ENCODE results near the gene RTN4RL1. TPM values are rescaled to one million over a fixed set of nuclear protein-coding genes. Genes with fewer than 3 reads are reported as not detected.

RTN4RL1 gene
- total RNA-seq, 2 experiments from 2014 or later, result not detected

- POLR2A ChIA-PET, result no interaction called here
- intact Hi-C loops (cut with micrococcal nuclease; ENCODE audit: unreplicated experiment), result no loop called here
- TF ChIP-seq CTCF (conservative IDR thresholded peaks at IDR 0.05; ENCODE audit: low read length), result no peak
- TF ChIP-seq EZH2phosphoT487 (IDR thresholded peaks at IDR 0.05; ENCODE audit: borderline replicate concordance, low read depth, low read length), result no peak
- Histone ChIP-seq H3K79me2 (ENCODE audit: insufficient read depth, low read depth, low read length) (no peaks in the 10 kb centered on the region), H3K4me2 (ENCODE audit: low read length) (no peak overlapping the region), H3K9me3 (ENCODE audit: low read length) (no peaks in the 10 kb centered on the region), H3K4me3 (ENCODE audit: low read depth, low read length, poor library complexity, severe bottlenecking) (no peak overlapping the region), H2AFZ (ENCODE audit: low read length) (no peak overlapping the region), H3K36me3 (ENCODE audit: insufficient read depth, low read length) (no peaks in the 10 kb centered on the region), H3K27ac (ENCODE audit: low read depth, low read length, poor library complexity, severe bottlenecking) (no peak overlapping the region), H4K20me1 (ENCODE audit: insufficient read depth, low read length) (no peaks in the 10 kb centered on the region), H3K4me1 (ENCODE audit: insufficient read depth, low read length, poor library complexity, severe bottlenecking) (peaks cover 5% of the 10 kb centered on the region), H3K9me2 (ENCODE audit: insufficient read depth, low read length) (no peaks in the 10 kb centered on the region)
- CTCF ChIA-PET (ENCODE audit: unreplicated experiment), result no interaction called here
- BruUV-seq (replicated peaks), result no TSS peak
- no peak for DNase-seq (ENCODE audit: low spot score)
Observed at GRCh38 chr17:1978396-1978949, 46.7 kb downstream of the RTN4RL1 start.

GRCh38 chr17:1977583-1978395 lies 47.3 kb downstream of the RTN4RL1 start:
- ChIA-PET CTCF (ENCODE audit: unreplicated experiment) (no interaction called here), POLR2A (no interaction called here)
- no peak for TF ChIP-seq EZH2phosphoT487 (IDR thresholded peaks at IDR 0.05; ENCODE audit: borderline replicate concordance, low read depth, low read length)
- no peak for TF ChIP-seq CTCF (conservative IDR thresholded peaks at IDR 0.05; ENCODE audit: low read length)
- Histone ChIP-seq H3K4me1 (ENCODE audit: insufficient read depth, low read length, poor library complexity, severe bottlenecking) (peaks cover 5% of the 10 kb centered on the region), H4K20me1 (ENCODE audit: insufficient read depth, low read length) (no peaks in the 10 kb centered on the region), H3K4me2 (ENCODE audit: low read length) (no peak overlapping the region), H3K9me3 (ENCODE audit: low read length) (no peaks in the 10 kb centered on the region), H3K79me2 (ENCODE audit: insufficient read depth, low read depth, low read length) (no peaks in the 10 kb centered on the region), H3K36me3 (ENCODE audit: insufficient read depth, low read length) (no peaks in the 10 kb centered on the region), H3K4me3 (ENCODE audit: low read depth, low read length, poor library complexity, severe bottlenecking) (no peak overlapping the region), H2AFZ (ENCODE audit: low read length) (no peak overlapping the region), H3K27ac (ENCODE audit: low read depth, low read length, poor library complexity, severe bottlenecking) (no peak overlapping the region), H3K9me2 (ENCODE audit: insufficient read depth, low read length) (no peaks in the 10 kb centered on the region)
- no peak for DNase-seq (ENCODE audit: low spot score)
- intact Hi-C loops (cut with micrococcal nuclease; ENCODE audit: unreplicated experiment), result no loop called here
- no TSS peak for BruUV-seq (replicated peaks)

GRCh38 chr17:1976683-1977064 lies 48.5 kb downstream of the RTN4RL1 start:
- peaks cover 5% of the 10 kb centered on the region for H3K4me1 ChIP-seq (ENCODE audit: insufficient read depth, low read length, poor library complexity, severe bottlenecking)
- H3K79me2 ChIP-seq (ENCODE audit: insufficient read depth, low read depth, low read length), result no peaks in the 10 kb centered on the region
- intact Hi-C loops (cut with micrococcal nuclease; ENCODE audit: unreplicated experiment), result no loop called here
- no peak overlapping the region for H3K27ac ChIP-seq (ENCODE audit: low read depth, low read length, poor library complexity, severe bottlenecking)
- H3K9me2 ChIP-seq (ENCODE audit: insufficient read depth, low read length), result no peaks in the 10 kb centered on the region
- no peak for DNase-seq (ENCODE audit: low spot score)
- H4K20me1 ChIP-seq (ENCODE audit: insufficient read depth, low read length), result no peaks in the 10 kb centered on the region
- no peak overlapping the region for H3K4me3 ChIP-seq (ENCODE audit: low read depth, low read length, poor library complexity, severe bottlenecking)
- no TSS peak for BruUV-seq (replicated peaks)
- H2AFZ ChIP-seq (ENCODE audit: low read length), result no peak overlapping the region
- CTCF ChIA-PET (ENCODE audit: unreplicated experiment), result no interaction called here
- POLR2A ChIA-PET, result interaction anchor here (0.5 kb wide), 1 partner anchor 276 kb away, joined by 3 read pairs; no protein-coding TSS in a partner anchor
- H3K4me2 ChIP-seq (ENCODE audit: low read length), result no peak overlapping the region
- no peaks in the 10 kb centered on the region for H3K36me3 ChIP-seq (ENCODE audit: insufficient read depth, low read length)
- TF ChIP-seq CTCF (conservative IDR thresholded peaks at IDR 0.05; ENCODE audit: low read length) (no peak), EZH2phosphoT487 (IDR thresholded peaks at IDR 0.05; ENCODE audit: borderline replicate concordance, low read depth, low read length) (no peak)
- H3K9me3 ChIP-seq (ENCODE audit: low read length), result no peaks in the 10 kb centered on the region
